GM12892 (cell line): ENCODE data around the gene GSDMA.
A peak's percentile ranks its signal among the peaks of the same experiment; 100 is the strongest.

Experiments
- DNase-seq: peaks from one replicate; pipeline ENCODE4 v3.0.0; 2011; ENCODE audit not compliant: insufficient read length
- FAIRE-seq: peaks from 2 replicates; lab custom pipeline; 2011; peaks lifted over from hg19 to GRCh38; lab: Jason Lieb, UNC
- POLR2A ChIP-seq: IDR thresholded peaks from 2 replicates; pipeline ENCODE4 v1.6.1; 2011; ENCODE audit warnings: low read depth, low read length, control low read depth
- POLR2AphosphoS5 ChIP-seq: IDR thresholded peaks from 2 replicates; pipeline ENCODE4 v1.6.1; 2011; ENCODE audit warnings: low read depth, low read length, control low read depth
- TAF1 ChIP-seq: IDR thresholded peaks from 2 replicates; pipeline ENCODE4 v1.6.1; 2011; ENCODE audit warnings: low read depth, mild to moderate bottlenecking, control low read depth, low read length, borderline replicate concordance

GSDMA gene

DNA sequence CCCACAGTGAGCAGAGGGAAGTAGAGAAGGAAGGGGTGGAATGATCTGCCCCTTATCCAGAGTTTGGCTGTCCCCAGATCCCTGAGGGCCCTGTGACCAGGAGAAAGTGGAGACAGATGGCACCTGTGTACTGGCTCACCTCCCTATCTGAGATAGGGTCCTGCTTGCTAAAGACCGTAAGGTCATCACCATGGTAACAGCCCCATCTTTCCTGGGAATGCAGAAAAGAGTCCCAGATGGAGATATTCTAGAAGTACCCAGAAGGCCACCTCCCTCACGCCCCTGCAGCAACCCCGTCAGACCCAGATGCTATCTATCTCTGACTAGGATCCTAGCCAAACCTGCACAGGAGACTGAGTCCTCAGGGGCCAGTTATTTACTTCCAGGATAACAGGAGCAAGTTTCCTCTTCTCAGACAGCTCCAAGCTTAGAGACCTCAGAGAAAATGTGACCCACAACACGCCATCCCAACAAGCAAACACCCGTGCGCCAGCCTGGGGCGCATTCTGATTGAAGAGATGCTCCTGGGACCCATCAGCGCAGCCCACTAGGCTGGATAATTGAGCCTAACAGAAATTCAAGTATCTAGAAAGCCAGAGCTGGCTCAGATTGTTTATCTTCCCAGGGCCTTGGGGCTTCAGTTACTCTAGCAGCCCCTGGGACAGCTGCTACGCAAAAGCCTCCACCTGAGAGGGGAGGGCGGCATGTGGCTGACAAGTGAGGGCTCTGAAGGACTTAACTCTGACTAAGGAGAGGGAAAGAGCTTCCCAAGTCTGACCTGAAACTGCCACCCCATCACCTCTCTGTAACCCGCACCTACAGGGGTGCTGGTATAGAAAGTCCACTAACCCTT is 37.3 kb upstream of the GSDMA start:
- FAIRE-seq = peak; percentile 74
- no peak for DNase-seq
- TF ChIP-seq TAF1 (no peak), POLR2A (no peak), POLR2AphosphoS5 (no peak)

DNA sequence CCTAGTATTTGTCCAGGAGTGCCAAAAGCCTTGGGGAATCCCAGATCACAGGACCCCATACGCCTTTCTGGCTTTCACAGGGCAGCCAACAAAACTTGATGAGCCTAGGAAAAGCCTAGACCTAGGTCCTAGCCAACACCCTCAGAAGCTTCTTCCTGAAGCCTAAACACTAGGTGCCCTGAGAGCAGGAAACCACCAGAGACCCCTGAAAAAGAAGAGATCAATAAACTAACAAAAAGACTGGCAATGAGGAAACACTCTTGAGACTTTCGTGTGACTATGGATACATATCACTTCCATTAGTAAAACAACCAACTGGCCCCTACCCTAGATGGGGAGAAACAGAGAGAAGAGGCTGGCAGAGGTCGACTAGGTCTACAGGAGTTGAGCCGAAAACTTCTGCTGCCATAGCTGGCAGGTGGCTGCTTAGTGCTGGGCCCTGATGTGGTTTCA is 36.6 kb upstream of the GSDMA start:
- TF ChIP-seq POLR2AphosphoS5 = no peak
- no peak for TF ChIP-seq POLR2A
- no peak for TF ChIP-seq TAF1
- DNase-seq = no peak
- no peak for FAIRE-seq

DNA sequence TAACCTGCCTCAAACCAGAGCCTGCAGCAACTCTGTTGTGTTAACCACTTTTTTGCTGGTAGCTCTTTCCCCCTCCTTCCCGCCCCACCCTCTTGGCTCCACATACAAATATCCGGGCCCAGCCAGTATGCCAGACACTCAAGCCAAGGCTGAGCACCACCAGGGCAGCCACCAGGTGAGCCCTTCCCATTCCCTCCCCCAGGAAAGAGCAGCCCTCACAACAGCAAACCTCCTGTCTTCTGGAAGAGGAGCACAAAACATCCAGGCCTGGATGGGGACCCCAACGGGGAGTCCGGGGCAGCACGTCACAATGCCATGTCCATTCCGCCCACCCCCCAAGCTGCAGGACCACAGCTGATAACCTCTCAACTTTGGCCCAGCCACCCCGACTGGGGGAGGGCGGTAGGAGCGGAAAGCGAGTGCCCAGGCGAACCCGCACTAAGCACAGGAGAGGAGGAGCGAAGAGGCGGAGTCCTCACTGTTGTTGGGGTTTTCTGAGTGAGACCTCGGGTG is 36.2 kb upstream of the GSDMA start:
- 0 out of 2 replicates have a peak, but pooled peaks have one; percentile 31 for TF ChIP-seq POLR2AphosphoS5
- no peak for TF ChIP-seq TAF1
- TF ChIP-seq POLR2A = peak; percentile 53; the same call in 1 of the 2 replicates
- FAIRE-seq (no peak), DNase-seq (peak; percentile 53)

DNA sequence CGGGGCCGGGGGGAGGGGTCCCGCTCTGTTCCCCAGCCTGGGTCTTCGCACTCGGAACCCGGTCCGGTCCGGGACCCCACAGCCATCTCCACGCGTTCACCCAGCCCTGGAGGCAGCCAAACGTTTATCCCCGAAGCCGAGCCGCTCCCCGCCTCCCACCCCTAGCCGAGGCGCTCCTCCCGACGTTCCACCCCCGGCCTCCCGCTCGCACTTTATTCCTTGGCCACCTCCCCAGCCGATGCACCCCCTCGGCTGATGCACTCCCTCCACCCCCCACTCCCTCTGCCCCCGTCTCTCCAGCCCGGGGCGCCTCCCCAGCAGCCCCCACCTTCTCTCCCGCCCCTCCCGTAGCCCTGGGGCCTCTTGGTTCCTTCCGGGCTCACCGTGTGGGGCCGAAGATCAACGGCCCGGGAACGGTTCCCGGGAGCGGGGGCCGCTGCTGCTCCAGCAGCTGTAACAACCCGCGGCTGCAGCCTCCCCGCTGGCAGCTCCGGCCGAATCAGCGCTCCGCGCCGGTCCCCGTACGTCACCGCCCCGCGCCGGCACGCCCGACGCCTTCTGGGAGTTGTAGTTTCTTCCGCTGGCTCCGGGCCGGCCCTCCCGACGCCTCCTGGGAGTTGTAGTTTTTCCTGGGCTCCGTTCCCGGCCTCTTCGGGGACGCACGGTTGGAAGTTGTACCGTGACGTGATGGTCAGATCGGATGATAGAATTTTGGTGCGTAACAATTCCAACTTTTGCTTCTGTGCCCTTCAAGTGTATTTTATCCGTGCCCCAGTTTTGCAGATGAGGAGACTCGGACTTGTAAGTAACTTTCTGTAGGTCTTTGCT is 35.5 kb upstream of the GSDMA start, which contains the start of the genes LRRC3C and ORMDL3:
TSS of gene LRRC3C (plus strand) at position 632 of the 828 bp plus-strand sequence. CDS start 13,792 bp downstream, outside the sequence.
TSS of gene ORMDL3 (minus strand) at position 501 of the 828 bp plus-strand sequence. CDS start 3,398 bp downstream, outside the sequence.
- TF ChIP-seq POLR2AphosphoS5 = 0 out of 2 replicates have a peak, but pooled peaks have one; percentile 39
- 0 out of 2 replicates have a peak, but pooled peaks have one; percentile 16 for TF ChIP-seq TAF1
- peak; percentile 62; the same call in 1 of the 2 replicates for TF ChIP-seq POLR2A
- FAIRE-seq = peak; percentile 97
- peak; percentile 93 for DNase-seq

DNA sequence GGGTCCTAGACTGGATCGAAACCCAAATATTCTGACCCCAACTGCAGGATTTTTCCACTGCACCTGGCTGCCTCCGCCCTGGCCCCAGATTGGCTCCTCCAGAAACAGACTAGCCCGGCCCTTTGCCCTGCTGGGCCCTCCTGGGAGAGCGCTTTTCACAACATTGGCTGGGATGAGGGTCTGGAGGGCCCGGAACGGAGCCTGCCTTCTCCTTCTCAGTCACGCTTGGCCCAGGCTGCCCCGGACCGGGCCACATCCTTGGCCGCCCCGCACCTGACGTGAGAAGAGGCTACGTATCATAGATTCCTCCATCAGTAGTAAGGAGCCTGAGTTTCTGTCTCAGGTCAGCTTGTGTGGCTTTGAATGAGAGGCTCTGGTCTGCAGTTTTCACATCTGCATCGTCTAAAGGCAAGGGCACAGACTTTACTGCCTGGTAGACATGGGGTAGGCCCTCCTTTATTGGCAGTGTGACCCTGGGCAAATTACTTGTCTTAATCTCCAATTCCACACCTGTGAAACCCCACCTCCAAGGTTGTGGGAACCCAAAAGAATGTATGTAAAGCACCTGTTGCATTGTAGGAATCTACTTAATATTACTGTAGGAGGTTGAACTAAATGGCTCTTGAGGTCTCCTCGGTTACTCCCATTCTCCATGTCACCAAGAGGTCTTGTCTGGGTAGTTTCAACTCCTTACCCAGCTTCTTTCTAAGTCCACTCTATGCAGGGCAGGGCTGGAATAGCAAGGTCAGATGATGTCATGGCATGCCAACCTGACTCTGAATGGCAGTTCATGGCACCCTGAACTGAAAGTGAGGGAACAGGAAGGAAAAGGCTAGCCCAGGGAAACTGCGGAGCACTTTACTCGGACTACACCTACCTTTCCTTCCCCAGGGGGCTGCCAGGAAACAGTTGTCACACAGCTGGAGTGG is 34.6 kb upstream of the GSDMA start:
- FAIRE-seq (peak; percentile 57), DNase-seq (no peak)
- TF ChIP-seq TAF1 (no peak), POLR2AphosphoS5 (no peak), POLR2A (no peak)

DNA sequence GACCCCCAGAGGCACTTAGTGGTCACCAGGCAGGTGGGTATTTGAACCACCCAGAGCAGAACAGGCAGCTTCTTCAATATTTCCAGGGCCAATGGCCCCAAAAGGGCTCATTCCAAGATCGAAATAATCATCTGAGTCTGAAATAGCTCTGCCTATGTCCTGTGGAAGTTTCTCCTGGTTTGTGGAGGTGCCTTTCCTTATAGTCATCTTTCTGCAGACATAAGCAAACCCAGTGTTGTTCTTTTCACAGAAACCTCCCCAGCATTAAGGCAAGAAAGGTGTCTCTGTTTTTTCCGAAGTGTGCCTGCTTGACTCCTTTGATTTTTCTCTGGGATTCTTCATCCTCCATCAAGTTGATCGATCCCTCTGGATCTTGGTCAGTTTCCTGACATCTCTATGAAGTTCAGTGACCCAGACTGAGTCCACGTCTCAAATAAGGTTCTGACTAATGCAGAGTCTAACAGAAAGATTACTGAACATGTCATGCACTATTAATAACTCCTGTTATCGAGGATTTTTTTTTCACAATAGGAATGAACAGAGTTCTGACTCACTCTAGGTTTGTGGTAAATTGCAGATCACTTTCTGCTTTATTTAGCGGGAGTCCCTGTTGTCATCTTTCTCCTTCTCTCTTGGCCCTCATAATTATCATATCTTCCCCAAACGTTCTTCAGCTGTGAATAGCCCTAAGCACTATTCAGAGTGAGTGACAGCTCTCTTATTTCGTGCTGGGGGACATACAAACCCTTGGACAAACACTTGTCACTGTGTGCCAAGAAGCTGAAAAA is 33.8 kb upstream of the GSDMA start:
- FAIRE-seq (peak; percentile 58), DNase-seq (no peak)
- TF ChIP-seq TAF1 (no peak), POLR2A (no peak), POLR2AphosphoS5 (no peak)

DNA sequence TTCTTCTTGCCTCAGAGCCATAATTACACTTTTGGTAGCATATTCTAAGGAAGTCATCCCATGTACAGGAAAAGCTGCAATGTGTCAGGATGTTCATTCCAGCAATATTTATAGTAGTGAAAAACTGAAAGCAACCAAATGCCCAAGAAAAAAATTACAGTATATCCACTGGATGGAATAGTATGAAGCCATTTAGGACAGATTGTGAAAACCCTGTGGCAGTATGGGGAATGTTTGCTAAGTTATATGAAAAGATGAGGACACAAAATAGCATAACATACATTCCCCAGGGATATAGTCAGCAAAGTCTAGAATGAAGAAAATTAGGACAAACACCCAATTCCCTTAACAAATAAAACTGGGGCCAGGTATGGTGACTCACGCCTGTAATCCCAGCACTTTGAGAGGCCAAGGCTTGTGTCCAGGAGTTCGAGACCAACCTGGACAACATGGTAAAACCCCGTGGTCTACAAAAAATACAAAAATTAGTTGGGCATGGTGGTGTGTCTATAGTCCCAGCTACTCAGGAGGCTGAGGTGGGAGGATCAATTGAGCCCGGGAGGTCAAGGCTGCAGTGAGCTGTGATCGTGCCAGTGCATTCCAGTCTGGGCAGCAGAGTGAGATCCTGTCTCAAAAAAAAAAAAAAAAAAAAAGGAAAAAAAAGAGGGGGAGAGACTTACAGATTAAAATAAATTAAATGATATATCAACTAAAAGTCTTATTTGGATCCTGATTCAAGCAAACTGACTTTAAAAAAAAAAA is 33.0 kb upstream of the GSDMA start:
- DNase-seq = no peak
- FAIRE-seq = no peak
- no peak for TF ChIP-seq POLR2A
- TF ChIP-seq POLR2AphosphoS5 = no peak
- TF ChIP-seq TAF1 = no peak

DNA sequence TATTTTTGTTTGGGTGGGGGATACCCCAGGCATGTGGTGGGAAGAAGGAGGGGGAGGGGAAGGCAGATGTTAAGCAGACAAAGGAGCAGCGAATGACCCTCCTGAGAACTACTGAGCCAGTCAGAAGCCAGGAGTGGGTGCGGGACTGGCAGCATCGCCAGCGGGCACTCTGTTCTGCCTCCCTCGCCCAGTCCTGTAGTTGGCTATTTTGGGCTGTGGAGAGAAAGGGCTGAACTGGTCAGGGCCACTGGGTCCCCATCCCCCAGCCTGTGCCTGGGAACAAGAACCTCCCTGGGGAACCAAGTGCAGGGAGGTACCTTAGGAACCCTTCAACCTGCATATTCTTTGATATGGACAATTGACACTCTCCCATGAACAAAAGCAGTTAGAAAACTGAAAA is 28.9 kb upstream of the GSDMA start:
- no peak for TF ChIP-seq POLR2AphosphoS5
- no peak for TF ChIP-seq POLR2A
- TF ChIP-seq TAF1 = no peak
- FAIRE-seq = peak; percentile 38
- DNase-seq = no peak

DNA sequence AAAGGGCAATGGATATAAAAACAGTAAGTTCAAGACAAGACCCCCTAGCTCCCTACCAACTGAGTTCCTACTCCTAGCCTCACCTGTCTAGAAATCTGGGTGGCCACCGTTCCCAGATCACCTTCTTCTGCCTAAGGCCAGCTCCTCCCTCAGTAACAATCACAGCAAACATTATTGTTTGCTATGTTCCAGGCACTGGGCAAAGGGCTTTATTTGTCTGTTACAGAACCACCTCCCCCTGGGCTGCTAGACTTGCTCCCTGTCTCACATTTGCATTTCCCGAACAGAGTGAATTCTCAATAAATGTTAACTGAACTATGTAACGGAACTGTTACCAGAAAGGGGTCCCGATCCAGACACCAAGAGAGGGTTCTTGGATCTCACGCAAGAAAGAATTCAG is 28.5 kb upstream of the GSDMA start:
- TF ChIP-seq POLR2AphosphoS5 (no peak), TAF1 (no peak), POLR2A (no peak)
- FAIRE-seq (no peak), DNase-seq (no peak)
